ENCODE measurements around the gene CDH22.

CDH22 gene

GRCh38 chr20:46267108-46268105 lies 40.9 kb downstream of the CDH22 start:
- no peak for DNase-seq (ENCODE audit: low spot score)

- no peak for DNase-seq (ENCODE audit: low spot score)
Observed at GRCh38 chr20:46265539-46265938, 42.8 kb downstream of the CDH22 start.

GRCh38 chr20:46264391-46265266 lies 43.7 kb downstream of the CDH22 start:
- no peak for DNase-seq (ENCODE audit: low spot score)

GRCh38 chr20:46261456-46262253 lies 46.6 kb downstream of the CDH22 start:
- DNase-seq (ENCODE audit: low spot score) = no peak

- no peak for DNase-seq (ENCODE audit: low spot score)
Observed at GRCh38 chr20:46260936-46261454, 47.3 kb downstream of the CDH22 start.

GRCh38 chr20:46260480-46260879 lies 47.8 kb downstream of the CDH22 start:
- no peak for DNase-seq (ENCODE audit: low spot score)

- no peak for DNase-seq (ENCODE audit: low spot score)
Observed at GRCh38 chr20:46259260-46259859, 48.9 kb downstream of the CDH22 start.

GRCh38 chr20:46257887-46258286 lies 50.4 kb downstream of the CDH22 start:
- no peak for DNase-seq (ENCODE audit: low spot score)

- no peak for DNase-seq (ENCODE audit: low spot score)
Observed at GRCh38 chr20:46256293-46256692, 52.0 kb downstream of the CDH22 start.

GRCh38 chr20:46255440-46256104 lies 52.7 kb downstream of the CDH22 start:
- no peak for DNase-seq (ENCODE audit: low spot score)

- DNase-seq (ENCODE audit: low spot score) = peak; percentile 28
Observed at GRCh38 chr20:46253391-46253790, 54.9 kb downstream of the CDH22 start.

- DNase-seq (ENCODE audit: low spot score) = no peak
Observed at GRCh38 chr20:46252352-46253091, 55.8 kb downstream of the CDH22 start.

- DNase-seq (ENCODE audit: low spot score) = no peak
Observed at GRCh38 chr20:46251211-46251673, 57.1 kb downstream of the CDH22 start.

GRCh38 chr20:46250772-46251171 lies 57.5 kb downstream of the CDH22 start:
- no peak for DNase-seq (ENCODE audit: low spot score)

- DNase-seq (ENCODE audit: low spot score) = no peak
Observed at GRCh38 chr20:46249671-46250070, 58.6 kb downstream of the CDH22 start.

GRCh38 chr20:46246559-46246958 lies 61.7 kb downstream of the CDH22 start:
- DNase-seq (ENCODE audit: low spot score) = no peak

GRCh38 chr20:46243707-46244628 lies 64.3 kb downstream of the CDH22 start:
- DNase-seq (ENCODE audit: low spot score) = no peak

GRCh38 chr20:46242390-46242789 lies 65.9 kb downstream of the CDH22 start:
- DNase-seq (ENCODE audit: low spot score) = no peak

- DNase-seq (ENCODE audit: low spot score) = no peak
Observed at GRCh38 chr20:46240881-46241280, 67.4 kb downstream of the CDH22 start.

All from COLO829 (cell line).